OCI-LY7 (cell line): ENCODE results near the gene NOL9. TPM values are rescaled to one million over a fixed set of nuclear protein-coding genes. Genes with fewer than 3 reads are reported as not detected.

Experiments
- BruUV-seq: library from RNA; stranded (reverse); fragments of 400-500 nt; replicated peaks from 2 replicates; lab custom pipeline; 2021; lab: Mats Ljungman, UMichigan
- CTCF ChIA-PET: fragments of 300-600 bp; sonication (Branson Sonifier 250); formaldehyde crosslinking; loops from one replicate; lab custom pipeline; 2022; ENCODE audit warnings: antibody characterized with exemption; ENCODE audit not compliant: unreplicated experiment; lab: Charles Lee
- POLR2A ChIA-PET: fragments of 300-600 bp; sonication (Branson Sonifier 250); formaldehyde crosslinking; loops from one replicate; lab custom pipeline; 2022; ENCODE audit warnings: antibody characterized with exemption; lab: Charles Lee
- DNase-seq: peaks from one replicate; pipeline ENCODE4 v3.0.0-alpha.2; 2015; ENCODE audit warnings: low spot score
- H2AFZ ChIP-seq: fragments of 200-600 bp; sonication (generic), shearing (Covaris generic); 2 replicates; pipeline ENCODE4 v1.6.1; 2014; ENCODE audit warnings: mild to moderate bottlenecking, antibody characterized with exemption, low read length, moderate library complexity
- H3K27ac ChIP-seq: fragments of 200-600 bp; sonication (generic); 2 replicates; pipeline ENCODE4 v1.5.1; 2014; ENCODE audit warnings: mixed run types, low read depth, mild to moderate bottlenecking, moderate library complexity, low read length, inconsistent platforms; ENCODE audit not compliant: poor library complexity, severe bottlenecking
- H3K36me3 ChIP-seq: fragments of 200-600 bp; sonication (generic); 2 replicates; pipeline ENCODE4 v1.6.1; 2014; ENCODE audit warnings: mild to moderate bottlenecking, antibody characterized with exemption, low read length, moderate library complexity, mixed read lengths; ENCODE audit not compliant: insufficient read depth
- H3K4me1 ChIP-seq: fragments of 200-600 bp; sonication (generic); 2 replicates; pipeline ENCODE4 v1.5.1; 2014; ENCODE audit warnings: mild to moderate bottlenecking, low read length; ENCODE audit not compliant: insufficient read depth, poor library complexity, severe bottlenecking
- H3K4me2 ChIP-seq: fragments of 200-600 bp; sonication (generic); 2 replicates; pipeline ENCODE4 v1.6.1; 2014; ENCODE audit warnings: mild to moderate bottlenecking, low read length
- H3K4me3 ChIP-seq: fragments of 200-600 bp; sonication (generic); 2 replicates; pipeline ENCODE4 v1.5.1; 2014; ENCODE audit warnings: mild to moderate bottlenecking, low read depth, low read length; ENCODE audit not compliant: poor library complexity, severe bottlenecking
- H3K79me2 ChIP-seq: fragments of 200-600 bp; sonication (generic); 2 replicates; pipeline ENCODE4 v1.6.1; 2016; ENCODE audit warnings: low read depth, mild to moderate bottlenecking, low read length, moderate library complexity, mixed read lengths; ENCODE audit not compliant: insufficient read depth
- H3K9me2 ChIP-seq: fragments of 200-600 bp; sonication (generic); 2 replicates; pipeline ENCODE4 v1.6.1; 2016; ENCODE audit warnings: mild to moderate bottlenecking, low read length, mixed read lengths; ENCODE audit not compliant: insufficient read depth
- H3K9me3 ChIP-seq: fragments of 200-600 bp; sonication (generic); 2 replicates; pipeline ENCODE4 v1.6.1; 2014; ENCODE audit warnings: mild to moderate bottlenecking, mixed run types, low read length, mixed read lengths
- H4K20me1 ChIP-seq: fragments of 200-600 bp; sonication (generic); 2 replicates; pipeline ENCODE4 v1.6.1; 2014; ENCODE audit warnings: mild to moderate bottlenecking, antibody characterized with exemption, low read length, moderate library complexity, mixed read lengths; ENCODE audit not compliant: insufficient read depth
- CTCF ChIP-seq: fragments of 200-600 bp; sonication (generic); conservative IDR thresholded peaks from 2 replicates; pipeline ENCODE4 v1.5.1; 2014; ENCODE audit warnings: mild to moderate bottlenecking, antibody characterized with exemption, low read length, moderate library complexity, mixed read lengths
- EZH2phosphoT487 ChIP-seq: fragments of 200-600 bp; sonication (generic); IDR thresholded peaks from 2 replicates; pipeline ENCODE4 v1.6.1; 2018; ENCODE audit warnings: low read depth, borderline replicate concordance, mild to moderate bottlenecking, mixed run types, antibody characterized with exemption, low read length, moderate library complexity, mixed read lengths
- intact Hi-C: fragments of 100-400 bp; cut with micrococcal nuclease; formaldehyde crosslinking; loops from one replicate; pipeline ENCODE4 v1.10.0; 2022; ENCODE audit not compliant: unreplicated experiment
- total RNA-seq, 2 experiments: library from RNA; depleted of rRNA in 1 of 2; stranded (reverse); fragments of >200 nt in 1 of 2; shearing (Covaris generic) in 1 of 2; gene quantifications; 2 replicates each; pipeline ENCODE4 v1.2.3, GENCODE V29; 2014 to 2022

Gene NOL9
- total RNA-seq, 2 experiments from 2014 or later, result 39.1 to 58.8 TPM

GRCh38 chr1:6490181-6491080, 63.9 kb downstream of the NOL9 start:
- H2AFZ ChIP-seq, result peak overlapping the region; percentile 96
- intact Hi-C loops, result loop anchor here (1.0 to 5.0 kb wide), 3 partner anchors 64 to 156 kb away; partner anchors contain the start of genes NOL9 and TAS1R1
- POLR2A ChIA-PET, result interaction anchor here (0.5 to 1.8 kb wide), 3 partner anchors 10 to 690 kb away, joined by 4 to 5 read pairs (median 4); no protein-coding TSS in a partner anchor
- no peaks in the 10 kb centered on the region for H3K9me3 ChIP-seq
- H3K4me3 ChIP-seq, result peak overlapping the region; percentile 77
- H3K79me2 ChIP-seq, result no peaks in the 10 kb centered on the region
- peak overlapping the region; percentile 56 for H3K27ac ChIP-seq
- no peaks in the 10 kb centered on the region for H4K20me1 ChIP-seq
- DNase-seq, result peak; percentile 92
- TF ChIP-seq EZH2phosphoT487, result no peak
- TF ChIP-seq CTCF, result peak; percentile 68
- H3K4me2 ChIP-seq, result peak overlapping the region; percentile 99
- H3K36me3 ChIP-seq, result no peaks in the 10 kb centered on the region
- BruUV-seq, result TSS peak; percentile 85
- peaks cover 14% of the 10 kb centered on the region for H3K4me1 ChIP-seq
- no peaks in the 10 kb centered on the region for H3K9me2 ChIP-seq
- CTCF ChIA-PET, result no interaction called here

GRCh38 chr1:6489799-6490180, 64.5 kb downstream of the NOL9 start:
- peak overlapping the region; percentile 99 for H3K4me2 ChIP-seq
- peaks cover 14% of the 10 kb centered on the region for H3K4me1 ChIP-seq
- no peaks in the 10 kb centered on the region for H3K9me2 ChIP-seq
- H4K20me1 ChIP-seq, result no peaks in the 10 kb centered on the region
- ChIA-PET CTCF (no interaction called here), POLR2A (interaction anchor here (0.5 to 1.8 kb wide), 3 partner anchors 10 to 690 kb away, joined by 4 to 5 read pairs (median 4); no protein-coding TSS in a partner anchor)
- no peaks in the 10 kb centered on the region for H3K79me2 ChIP-seq
- intact Hi-C loops, result loop anchor here (1.0 to 10.0 kb wide), 5 partner anchors 33 to 725 kb away; partner anchors contain the start of genes NOL9 and TAS1R1
- BruUV-seq, result no TSS peak
- peak overlapping the region; percentile 56 for H3K27ac ChIP-seq
- H3K9me3 ChIP-seq, result no peaks in the 10 kb centered on the region
- DNase-seq, result peak; percentile 88
- peak; percentile 95 for TF ChIP-seq CTCF
- TF ChIP-seq EZH2phosphoT487, result no peak
- H3K36me3 ChIP-seq, result no peaks in the 10 kb centered on the region
- H2AFZ ChIP-seq, result peak overlapping the region; percentile 96
- peak overlapping the region; percentile 77 for H3K4me3 ChIP-seq
